Effector CD4-positive, alpha-beta T cell (primary cell): ENCODE measurements around the gene IL11RA.

Source experiments
- DNase-seq: peaks from one replicate; pipeline ENCODE4 v3.0.0-alpha.2; 2020
- total RNA-seq: gene quantifications from one replicate; lab custom pipeline; 2026; lab: John Stamatoyannopoulos, UW

The IL11RA gene
- total RNA-seq = 12.8 reads per million, percentile 37 among the genes with 10 or more reads in this experiment

- DNase-seq = no peak
Observed at GRCh38 chr9:34651876-34652601, at the start of gene IL11RA. IL11RA (plus strand) TSS chr9:34652185; CDS start chr9:34655218, 3,033 bp downstream.

GRCh38 chr9:34603610-34604231 lies 48.3 kb upstream of the IL11RA start:
- peak; percentile 79 for DNase-seq

- DNase-seq = no peak
Observed at GRCh38 chr9:34606190-34606589, 45.8 kb upstream of the IL11RA start.

DNA sequence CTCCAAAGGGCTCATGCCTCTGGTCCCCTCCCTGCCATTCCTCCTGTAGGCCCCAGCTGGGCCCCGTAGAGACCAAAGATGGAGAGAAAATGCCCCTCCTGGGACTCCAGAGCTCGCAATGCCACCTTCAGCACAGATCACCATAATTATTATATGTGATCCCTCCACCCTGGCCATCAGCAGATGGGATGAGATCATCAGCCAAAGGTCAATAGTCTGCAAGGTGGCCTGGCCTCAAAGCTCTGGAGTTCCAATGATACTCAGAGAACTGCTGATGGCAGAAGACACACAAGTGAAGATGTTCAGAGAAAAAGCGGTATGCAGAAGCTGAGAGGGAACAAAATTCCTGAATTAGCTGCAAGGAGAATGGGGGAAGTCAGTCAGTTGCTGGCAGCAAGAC lies 45.1 kb upstream of the IL11RA start:
- DNase-seq = no peak

- no peak for DNase-seq
Observed at GRCh38 chr9:34607331-34607730, 44.7 kb upstream of the IL11RA start.

DNA sequence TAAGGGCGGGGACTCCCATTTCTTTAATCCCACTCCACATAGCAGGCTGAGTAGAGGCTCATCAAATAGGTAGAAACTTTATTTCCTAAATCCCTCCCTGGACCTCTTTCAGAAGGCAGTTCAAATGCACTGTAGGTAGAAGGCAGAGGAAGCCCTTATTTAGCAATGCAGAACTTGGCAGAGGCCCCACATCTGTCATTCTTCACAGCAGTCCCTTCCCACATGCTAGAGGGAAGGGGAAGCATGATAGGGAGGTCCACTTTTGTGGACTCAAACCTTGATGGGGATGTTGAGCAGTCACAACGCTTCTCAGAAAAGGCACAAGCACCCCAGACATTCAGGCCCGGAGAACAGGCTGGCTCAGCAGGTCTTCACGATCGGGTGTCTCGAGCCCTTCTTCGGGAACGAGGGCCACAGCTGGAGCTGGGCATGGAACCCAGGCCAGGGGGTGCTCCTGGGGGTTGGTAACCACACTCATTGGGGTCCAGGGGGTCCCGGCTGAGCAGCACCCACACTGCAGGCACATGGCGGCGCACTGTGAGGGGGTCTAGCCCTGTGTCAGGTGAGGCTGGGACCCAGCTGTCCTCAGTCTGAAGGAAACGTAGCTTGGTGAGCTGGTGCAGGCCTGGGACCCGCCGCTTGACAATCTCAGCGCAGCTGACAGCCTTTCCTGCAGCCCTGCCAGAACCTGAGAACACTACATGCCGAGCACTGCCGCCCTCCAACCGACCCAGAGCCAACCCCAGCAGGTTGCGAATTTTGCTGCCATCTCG lies 41.4 kb upstream of the IL11RA start:
- DNase-seq = no peak

GRCh38 chr9:34611251-34611810 lies 40.7 kb upstream of the IL11RA start:
- no peak for DNase-seq

DNA sequence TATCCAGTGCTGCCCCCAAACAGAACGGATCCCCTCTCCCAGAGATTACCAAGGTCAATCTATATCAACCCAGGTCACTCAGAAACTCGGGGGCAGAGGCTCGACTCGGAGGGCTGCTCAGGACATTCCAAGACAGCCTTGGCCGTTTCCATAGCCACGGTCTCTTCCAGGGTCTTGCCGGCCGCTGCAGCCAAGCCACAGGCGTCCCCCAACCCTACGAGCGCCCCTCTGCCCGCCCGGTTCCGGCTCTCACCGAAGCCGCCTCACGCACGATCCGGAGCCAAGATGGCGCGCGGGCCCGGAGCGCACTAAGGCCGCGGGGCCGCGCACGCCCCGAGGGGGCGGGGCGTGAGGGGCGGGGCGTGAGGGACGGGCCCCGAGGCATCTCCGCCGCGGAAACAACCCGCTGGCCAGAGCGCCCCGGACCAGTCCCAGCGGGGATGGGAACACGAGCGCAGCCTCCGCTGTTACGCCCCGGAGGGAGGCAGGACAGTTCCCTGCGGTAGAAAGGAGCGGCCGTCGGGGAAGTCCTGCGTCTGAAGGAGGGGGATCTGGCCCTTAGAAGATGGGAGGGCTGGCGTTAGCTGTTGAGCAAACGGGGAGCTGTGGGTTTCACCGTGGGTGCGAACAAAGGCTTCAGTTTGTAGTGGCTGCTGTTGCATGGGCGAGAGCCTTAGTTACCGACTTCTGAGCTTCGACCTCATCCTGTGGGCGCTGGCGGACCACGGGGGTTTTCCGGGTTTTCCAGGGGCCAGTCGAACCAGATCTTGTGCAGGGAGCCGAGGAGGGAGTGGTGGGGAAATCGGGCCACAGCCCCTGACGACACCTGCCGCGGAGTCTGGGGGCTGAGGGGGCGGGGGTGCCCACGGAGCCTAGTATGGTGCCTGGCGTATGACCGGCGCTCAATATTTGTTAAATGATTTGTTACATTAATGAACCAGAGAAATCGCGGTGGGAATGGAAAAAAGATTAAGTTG lies 39.9 kb upstream of the IL11RA start, which contains the start of gene RPP25L:
RPP25L (minus strand) TSS at position 287 of the 977 bp plus-strand sequence. CDS start 801 bp downstream, outside the sequence.
- DNase-seq = peak; percentile 78

- DNase-seq = peak; percentile 68
Observed at GRCh38 chr9:34612788-34613390, 39.1 kb upstream of the IL11RA start.

DNA sequence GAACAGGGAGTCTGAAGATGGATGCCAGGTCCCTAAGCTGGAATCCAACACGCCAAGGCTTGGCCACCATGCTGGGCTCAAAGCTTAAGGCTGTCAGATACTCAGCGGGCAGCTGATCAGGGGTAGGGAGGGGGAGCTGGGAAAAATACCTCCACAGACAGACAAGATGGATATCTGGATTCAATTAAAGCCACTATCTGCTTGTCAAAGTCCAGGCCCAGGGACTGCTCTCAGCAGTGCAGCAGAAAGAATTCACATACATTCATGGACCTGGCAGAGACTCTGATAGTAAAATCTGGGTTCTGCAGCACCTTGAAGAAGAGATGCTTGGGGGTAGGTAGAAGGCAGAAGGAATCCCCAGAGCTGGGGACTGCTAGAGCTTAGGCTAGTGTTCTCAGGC lies 36.9 kb upstream of the IL11RA start:
- DNase-seq = no peak

DNA sequence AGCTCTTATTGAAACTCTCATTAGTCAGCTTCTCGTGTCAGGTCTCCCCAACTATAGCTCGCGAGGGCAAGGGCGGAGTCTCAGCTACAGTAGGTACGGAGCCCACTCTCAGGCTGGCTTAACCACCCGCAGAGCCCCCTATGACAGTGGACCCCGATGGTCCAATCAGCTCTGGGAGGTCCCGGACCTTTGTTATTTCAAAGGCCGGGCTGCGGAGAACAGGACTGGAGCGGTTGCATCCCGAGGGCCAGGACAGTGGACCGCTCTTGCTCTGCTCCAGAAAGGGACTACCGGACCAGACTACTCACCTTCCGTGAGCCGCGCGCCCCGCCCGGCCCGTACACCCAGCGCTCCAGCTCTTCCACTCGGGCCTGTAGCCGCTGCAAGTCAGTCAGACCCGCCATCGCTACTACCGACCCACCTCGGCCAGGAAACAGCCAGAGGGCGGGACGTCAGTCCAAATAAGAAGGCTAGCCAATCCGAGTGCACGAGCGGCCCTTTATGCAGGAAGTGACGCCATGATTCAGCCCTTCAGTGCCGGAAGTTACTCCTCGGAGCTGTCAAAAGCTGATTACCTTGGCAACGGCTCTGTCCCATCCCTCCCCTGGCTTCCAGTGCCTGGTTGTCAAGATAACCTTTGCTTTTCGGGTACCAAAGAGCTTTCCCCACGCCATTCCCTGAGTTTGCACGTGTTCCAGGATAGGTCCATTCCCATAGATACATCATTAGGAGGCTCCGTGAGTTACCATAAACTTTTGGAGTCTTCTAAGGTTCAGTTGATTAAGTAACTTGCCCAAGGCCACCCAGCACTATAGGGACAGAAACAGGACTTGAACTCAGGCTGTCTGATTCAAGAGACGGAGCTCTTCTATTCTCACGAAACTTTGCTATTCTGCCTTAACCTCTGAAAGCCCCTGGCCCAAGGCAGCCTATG lies 31.7 kb upstream of the IL11RA start, which contains the start of gene DCTN3:
DCTN3 (minus strand) TSS at position 435 of the 934 bp plus-strand sequence; CDS start at position 404, 31 bp downstream.
- peak; percentile 89 for DNase-seq

DNA sequence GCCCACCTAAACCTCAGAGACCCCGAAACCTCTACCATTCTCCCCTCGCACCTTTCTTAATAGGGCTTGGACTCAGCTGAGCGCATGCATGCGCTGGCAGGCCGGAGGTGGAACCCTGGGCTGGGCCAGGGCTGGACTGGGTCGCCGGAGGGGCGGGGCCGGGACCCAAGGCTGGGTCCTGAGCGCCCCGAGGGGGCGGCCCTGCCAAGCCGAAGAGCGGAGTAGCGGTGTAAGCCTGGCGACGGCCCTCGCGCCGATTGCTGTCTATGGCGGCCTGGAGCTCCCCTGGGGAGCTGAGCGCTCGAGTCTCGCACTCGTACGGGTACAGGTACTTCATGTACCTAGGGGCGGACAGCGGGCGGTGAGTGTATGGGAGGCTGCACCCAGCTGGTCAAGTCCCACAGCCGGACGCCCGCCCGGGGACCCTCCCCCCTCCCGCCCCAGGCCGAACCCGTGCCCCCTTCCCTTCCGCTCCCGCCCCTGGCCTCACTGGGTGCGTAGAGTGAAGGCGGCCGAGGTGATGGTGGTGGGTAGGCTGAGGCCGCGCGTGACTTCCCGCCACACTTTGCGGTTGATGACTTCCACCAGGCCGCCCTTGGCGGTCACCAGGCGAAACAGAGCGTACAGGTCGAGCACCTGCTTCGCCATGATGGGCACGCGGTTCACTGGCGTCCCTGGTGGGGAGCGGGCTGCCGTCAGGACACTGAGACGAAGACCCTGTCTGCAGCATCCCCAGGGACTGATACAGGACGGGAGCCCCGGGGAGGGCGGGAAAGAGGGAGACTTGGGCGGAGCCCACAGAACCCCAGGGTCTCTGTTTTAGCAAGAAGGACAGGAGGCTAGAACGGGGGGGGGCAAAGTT lies 28.4 kb upstream of the IL11RA start:
- DNase-seq = no peak

DNA sequence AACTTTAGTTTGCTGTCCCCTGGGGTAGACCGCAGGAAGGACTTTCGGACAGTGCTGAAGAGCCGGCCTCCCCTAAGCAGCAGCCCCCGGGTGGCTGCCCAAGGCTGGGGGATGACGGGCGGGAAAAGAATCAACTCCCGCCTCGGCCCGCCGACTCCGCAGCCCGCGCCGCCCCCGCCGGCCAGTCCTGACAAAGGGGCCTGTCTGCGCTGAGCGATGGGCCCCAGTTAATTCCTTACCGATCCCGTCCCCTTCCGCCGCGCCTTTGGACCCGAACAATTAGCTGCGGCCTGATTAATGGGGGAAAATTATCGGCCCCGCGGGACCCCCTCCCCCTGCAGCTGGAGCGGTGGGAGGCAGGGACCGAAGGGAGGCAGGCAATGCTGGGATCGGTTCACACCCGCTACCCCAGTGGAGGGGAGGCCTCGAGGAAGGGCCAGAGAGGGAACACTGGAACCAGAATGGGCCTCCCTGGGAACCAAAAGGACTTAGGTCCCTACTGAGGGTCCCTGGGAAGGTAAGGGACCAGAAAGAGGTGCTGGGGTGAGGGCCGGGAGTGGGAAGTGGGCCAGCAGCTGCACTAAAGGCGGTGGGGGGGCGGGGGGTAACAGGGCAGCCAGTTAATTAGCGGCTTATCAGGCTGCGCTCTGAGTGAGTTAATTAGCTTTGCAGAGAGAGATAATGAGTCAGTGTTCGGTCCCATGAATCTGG lies 27.4 kb upstream of the IL11RA start:
- no peak for DNase-seq

DNA sequence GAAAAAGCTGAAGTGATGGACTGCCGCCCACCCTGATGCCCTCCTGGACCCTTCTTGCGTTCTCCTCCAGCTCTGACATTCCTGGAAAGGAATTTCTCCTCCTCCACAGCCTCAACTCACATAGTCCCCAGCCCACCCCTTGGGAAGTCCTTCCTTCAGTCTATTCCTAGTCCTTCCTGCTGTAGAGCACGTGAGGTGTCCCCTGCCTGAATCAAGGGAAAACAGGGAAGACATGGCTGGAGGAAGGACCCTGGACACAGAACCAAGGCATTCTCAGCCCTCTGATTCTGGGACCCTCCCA lies 26.8 kb upstream of the IL11RA start:
- no peak for DNase-seq

GRCh38 chr9:34627716-34628655 lies 24.0 kb upstream of the IL11RA start:
- DNase-seq = no peak

GRCh38 chr9:34628656-34629490 lies 23.1 kb upstream of the IL11RA start, which contains the start of gene ARID3C:
ARID3C (minus strand) TSS chr9:34629066; CDS start chr9:34628014, 1,052 bp downstream.
- DNase-seq = no peak

DNA sequence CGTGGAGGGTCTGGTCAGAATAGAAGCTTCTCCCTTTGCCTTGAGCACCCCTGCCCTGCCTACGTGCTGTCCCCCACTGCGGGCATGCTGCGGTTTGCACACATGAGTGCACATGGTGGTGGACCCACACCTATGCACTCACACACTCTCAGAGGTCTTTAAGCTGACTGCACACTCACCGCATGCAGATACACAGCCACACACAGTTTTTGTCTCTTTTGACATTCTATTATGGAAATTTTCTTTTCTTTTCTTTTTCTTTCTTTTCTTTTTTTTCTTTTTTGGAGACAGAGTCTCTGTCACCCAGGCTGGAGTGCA lies 22.5 kb upstream of the IL11RA start:
- DNase-seq = no peak
